Immature natural killer cell (primary cell): ENCODE measurements around the gene LSM14A. TPM values are rescaled to one million over a fixed set of nuclear protein-coding genes. Genes with fewer than 3 reads are reported as not detected.
A peak's percentile ranks its signal among the peaks of the same experiment; 100 is the strongest.

Experiments used
- DNase-seq, 3 donors: peaks; one replicate each; pipeline ENCODE4 v3.0.0; 2022; ENCODE audit warnings: mixed read lengths in 1 of 3
- H3K27ac Mint-ChIP-seq, 6 donors: one replicate each; pipeline ENCODE4 v1.8.0; 2020; ENCODE audit warnings: mixed read lengths in 6 of 6, mild to moderate bottlenecking in 5 of 6, inconsistent platforms in 4 of 6, moderate library complexity in 3 of 6
- H3K27me3 Mint-ChIP-seq, 3 donors: one replicate each; pipeline ENCODE4 v1.8.0; 2020 to 2021; ENCODE audit warnings: low read depth in 3 of 3, mild to moderate bottlenecking in 3 of 3, mixed read lengths in 3 of 3, moderate library complexity in 3 of 3, inconsistent platforms in 1 of 3
- H3K36me3 Mint-ChIP-seq, 3 donors: one replicate each; pipeline ENCODE4 v1.8.0; 2020; ENCODE audit warnings: mixed read lengths in 3 of 3, inconsistent platforms in 2 of 3, mild to moderate bottlenecking in 2 of 3
- H3K4me1 Mint-ChIP-seq, 2 donors: one replicate each; pipeline ENCODE4 v1.8.0; 2020; ENCODE audit warnings: inconsistent platforms in 2 of 2, mild to moderate bottlenecking in 2 of 2, mixed read lengths in 2 of 2, moderate library complexity in 1 of 2
- H3K4me3 Mint-ChIP-seq, 5 donors: one replicate each; pipeline ENCODE4 v1.8.0; 2020; ENCODE audit warnings: mild to moderate bottlenecking in 5 of 5, mixed read lengths in 5 of 5, inconsistent platforms in 3 of 5, moderate library complexity in 3 of 5
- H3K9me3 Mint-ChIP-seq, 6 donors: one replicate each; pipeline ENCODE4 v1.8.0; 2020; ENCODE audit warnings: mild to moderate bottlenecking in 6 of 6, mixed read lengths in 6 of 6, inconsistent platforms in 4 of 6, moderate library complexity in 3 of 6
- polyA plus RNA-seq, 3 donors: library from polyadenylated mRNA; unstranded; fragments of 300-500 nt; fragmentation: Illumina TruSeq; gene quantifications; one replicate each; pipeline ENCODE4 v1.2.3, GENCODE V29; 2021

LSM14A gene
- polyA plus RNA-seq, 3 donors from 2014 or later: 120 to 175 (median 157) TPM

GRCh38 chr19:34263745-34264237 is 91.5 kb downstream of the LSM14A start:
- Mint-ChIP-seq H3K4me3 (no peak overlapping the region), H3K27me3 (peaks cover 0 to 2% (median 1%) of the 10 kb centered on the region in 3 donors), H3K27ac (no peak overlapping the region), H3K4me1 (peaks cover 16 to 36% of the 10 kb centered on the region in 2 donors), H3K9me3 (no peaks in the 10 kb centered on the region), H3K36me3 (peaks cover 0 to 11% (median 0%) of the 10 kb centered on the region in 3 donors)
- DNase-seq: no peak

GRCh38 chr19:34265221-34265650 is 92.9 kb downstream of the LSM14A start:
- Mint-ChIP-seq H3K27ac (no peak overlapping the region), H3K9me3 (no peaks in the 10 kb centered on the region), H3K4me3 (no peak overlapping the region)

GRCh38 chr19:34269081-34269480 is 96.8 kb downstream of the LSM14A start:
- peaks cover 0 to 8% (median 0%) of the 10 kb centered on the region in 3 donors for H3K36me3 Mint-ChIP-seq
- peaks cover 0 to 5% (median 0%) of the 10 kb centered on the region in 3 donors for H3K27me3 Mint-ChIP-seq
- DNase-seq: no peak
- no peaks in the 10 kb centered on the region for H3K9me3 Mint-ChIP-seq
- H3K4me1 Mint-ChIP-seq: peaks cover 37 to 54% of the 10 kb centered on the region in 2 donors
- peak overlapping the region in 5 of 6 donors; percentile 68 to 93 (median 75) for H3K27ac Mint-ChIP-seq
- H3K4me3 Mint-ChIP-seq: peak overlapping the region in 3 of 5 donors; percentile 15 to 33 (median 24)

More at GRCh38 chr19:34265221-34265650, 92.9 kb downstream of the LSM14A start:
- no peak for DNase-seq
- Mint-ChIP-seq H3K36me3 (peaks cover 0 to 11% (median 0%) of the 10 kb centered on the region in 3 donors), H3K4me1 (peaks cover 30 to 45% of the 10 kb centered on the region in 2 donors), H3K27me3 (peaks cover 0 to 4% (median 1%) of the 10 kb centered on the region in 3 donors)

GRCh38 chr19:34269489-34269888 is 97.2 kb downstream of the LSM14A start:
- Mint-ChIP-seq H3K27me3 (peaks cover 0 to 5% (median 0%) of the 10 kb centered on the region in 3 donors), H3K4me1 (peaks cover 36 to 53% of the 10 kb centered on the region in 2 donors), H3K36me3 (peaks cover 0 to 7% (median 0%) of the 10 kb centered on the region in 3 donors), H3K9me3 (no peaks in the 10 kb centered on the region), H3K27ac (peak overlapping the region; percentile 47 to 93 (median 82)), H3K4me3 (peak overlapping the region; percentile 61 to 86 (median 72))
- no peak for DNase-seq

GRCh38 chr19:34269968-34270621 is 97.8 kb downstream of the LSM14A start:
- Mint-ChIP-seq H3K36me3 (peaks cover 0 to 7% (median 0%) of the 10 kb centered on the region in 3 donors), H3K27ac (peak overlapping the region; percentile 47 to 93 (median 79)), H3K9me3 (no peaks in the 10 kb centered on the region), H3K27me3 (peaks cover 0 to 5% (median 0%) of the 10 kb centered on the region in 3 donors), H3K4me3 (peak overlapping the region; percentile 61 to 86 (median 72)), H3K4me1 (peaks cover 36 to 47% of the 10 kb centered on the region in 2 donors)
- DNase-seq: peak; percentile 67 to 71 (median 68)

GRCh38 chr19:34273121-34273520 is 100.8 kb downstream of the LSM14A start:
- H3K4me1 Mint-ChIP-seq: peaks cover 37 to 49% of the 10 kb centered on the region in 2 donors
- DNase-seq: no peak
- no peak overlapping the region for H3K27ac Mint-ChIP-seq
- H3K4me3 Mint-ChIP-seq: no peak overlapping the region
- peaks cover 0 to 8% (median 0%) of the 10 kb centered on the region in 3 donors for H3K36me3 Mint-ChIP-seq
- peaks cover 0 to 5% (median 1%) of the 10 kb centered on the region in 3 donors for H3K27me3 Mint-ChIP-seq
- no peaks in the 10 kb centered on the region for H3K9me3 Mint-ChIP-seq

GRCh38 chr19:34274284-34274826 is 102.1 kb downstream of the LSM14A start:
- H3K27ac Mint-ChIP-seq: no peak overlapping the region
- no peak for DNase-seq
- peaks cover 0 to 5% (median 1%) of the 10 kb centered on the region in 3 donors for H3K27me3 Mint-ChIP-seq
- H3K9me3 Mint-ChIP-seq: no peaks in the 10 kb centered on the region
- no peak overlapping the region for H3K4me3 Mint-ChIP-seq
- H3K4me1 Mint-ChIP-seq: peaks cover 26 to 37% of the 10 kb centered on the region in 2 donors
- H3K36me3 Mint-ChIP-seq: peaks cover 0 to 6% (median 0%) of the 10 kb centered on the region in 3 donors

GRCh38 chr19:34274827-34275625 is 102.7 kb downstream of the LSM14A start:
- DNase-seq: no peak
- Mint-ChIP-seq H3K27ac (no peak overlapping the region), H3K4me1 (peaks cover 19 to 30% of the 10 kb centered on the region in 2 donors), H3K9me3 (no peaks in the 10 kb centered on the region), H3K36me3 (peaks cover 0 to 6% (median 0%) of the 10 kb centered on the region in 3 donors), H3K27me3 (peaks cover 0 to 5% (median 1%) of the 10 kb centered on the region in 3 donors), H3K4me3 (no peak overlapping the region)

- H3K9me3 Mint-ChIP-seq: no peaks in the 10 kb centered on the region
- H3K36me3 Mint-ChIP-seq: peaks cover 0 to 6% (median 0%) of the 10 kb centered on the region in 3 donors
- peaks cover 0 to 3% (median 1%) of the 10 kb centered on the region in 3 donors for H3K27me3 Mint-ChIP-seq
- DNase-seq: no peak
- H3K27ac Mint-ChIP-seq: no peak overlapping the region
- peaks cover 13 to 24% of the 10 kb centered on the region in 2 donors for H3K4me1 Mint-ChIP-seq
- H3K4me3 Mint-ChIP-seq: no peak overlapping the region
These were observed 103.4 kb downstream of the LSM14A start for GRCh38 chr19:34275705-34276104.

GRCh38 chr19:34276614-34277013 is 104.3 kb downstream of the LSM14A start:
- peaks cover 0 to 6% (median 0%) of the 10 kb centered on the region in 3 donors for H3K36me3 Mint-ChIP-seq
- no peak overlapping the region for H3K4me3 Mint-ChIP-seq
- H3K27me3 Mint-ChIP-seq: peaks cover 0 to 5% (median 1%) of the 10 kb centered on the region in 3 donors
- no peak for DNase-seq
- no peaks in the 10 kb centered on the region for H3K9me3 Mint-ChIP-seq
- H3K27ac Mint-ChIP-seq: no peak overlapping the region
- H3K4me1 Mint-ChIP-seq: peaks cover 8 to 20% of the 10 kb centered on the region in 2 donors

- H3K4me1 Mint-ChIP-seq: peaks cover 8 to 15% of the 10 kb centered on the region in 2 donors
- no peak overlapping the region for H3K27ac Mint-ChIP-seq
- no peaks in the 10 kb centered on the region for H3K9me3 Mint-ChIP-seq
- H3K27me3 Mint-ChIP-seq: peaks cover 0 to 6% (median 1%) of the 10 kb centered on the region in 3 donors
- peaks cover 0 to 10% (median 0%) of the 10 kb centered on the region in 3 donors for H3K36me3 Mint-ChIP-seq
- no peak for DNase-seq
- no peak overlapping the region for H3K4me3 Mint-ChIP-seq
These were observed 104.9 kb downstream of the LSM14A start for GRCh38 chr19:34277244-34277643.

- Mint-ChIP-seq H3K4me1 (peaks cover 7 to 26% of the 10 kb centered on the region in 2 donors), H3K36me3 (peaks cover 0 to 10% (median 0%) of the 10 kb centered on the region in 3 donors), H3K9me3 (no peaks in the 10 kb centered on the region), H3K4me3 (no peak overlapping the region), H3K27me3 (peaks cover 0 to 3% (median 1%) of the 10 kb centered on the region in 3 donors), H3K27ac (no peak overlapping the region)
- DNase-seq: no peak
These were observed 106.5 kb downstream of the LSM14A start for GRCh38 chr19:34278783-34279182.
